22Rv1 (cell line): ENCODE results near the gene ASMTL.
"Not testable (repeated sequence)": the region's sequence is repeated elsewhere in the genome, so short reads cannot be mapped to it uniquely, and the experiment has no call there.

Experiments used
- H3K27ac ChIP-seq: fragments of 450-650 bp; 2 replicates; pipeline ENCODE4 v1.5.1; 2017
- CTCF ChIP-seq: fragments of 450-650 bp; IDR thresholded peaks from 2 replicates; pipeline ENCODE4 v1.5.1; 2017; ENCODE audit warnings: mild to moderate bottlenecking
- ZFX ChIP-seq: fragments of 450-650 bp; IDR thresholded peaks from 2 replicates; pipeline ENCODE4 v1.6.1; 2017; ENCODE audit warnings: antibody characterized with exemption, borderline replicate concordance

Gene ASMTL

GRCh38 chrX:1407035-1407434 is 45.7 kb downstream of the ASMTL start:
- H3K27ac ChIP-seq: no peak overlapping the region
- TF ChIP-seq ZFX: no peak
- no peak for TF ChIP-seq CTCF

- not testable (repeated sequence) for H3K27ac ChIP-seq
Observed at GRCh38 chrX:1405769-1406168, 46.9 kb downstream of the ASMTL start.

GRCh38 chrX:1403867-1404266 is 48.8 kb downstream of the ASMTL start:
- not testable (repeated sequence) for H3K27ac ChIP-seq

- TF ChIP-seq ZFX: no peak
- no peak for TF ChIP-seq CTCF
- no peak overlapping the region for H3K27ac ChIP-seq
Observed at GRCh38 chrX:1403228-1403627, 49.5 kb downstream of the ASMTL start.

- TF ChIP-seq ZFX: no peak
- TF ChIP-seq CTCF: no peak
- H3K27ac ChIP-seq: peak overlapping the region; percentile 66
Observed at GRCh38 chrX:1401611-1402430, 50.9 kb downstream of the ASMTL start.

GRCh38 chrX:1400742-1401471 is 51.8 kb downstream of the ASMTL start:
- H3K27ac ChIP-seq: peak overlapping the region; percentile 66
- TF ChIP-seq ZFX: no peak
- no peak for TF ChIP-seq CTCF

GRCh38 chrX:1400049-1400448 is 52.7 kb downstream of the ASMTL start:
- no peak for TF ChIP-seq CTCF
- no peak for TF ChIP-seq ZFX
- peak overlapping the region; percentile 66 for H3K27ac ChIP-seq

- no peak overlapping the region for H3K27ac ChIP-seq
- no peak for TF ChIP-seq ZFX
Observed at GRCh38 chrX:1398431-1399340, 54.0 kb downstream of the ASMTL start.
